Measurements from ENCODE around the gene NECTIN1. TPM values are rescaled to one million over a fixed set of nuclear protein-coding genes. Genes with fewer than 3 reads are reported as not detected.

NECTIN1 gene
- total and polyA plus RNA-seq, 2 experiments from 2014 or later: 1.0 to 5.2 TPM

DNA sequence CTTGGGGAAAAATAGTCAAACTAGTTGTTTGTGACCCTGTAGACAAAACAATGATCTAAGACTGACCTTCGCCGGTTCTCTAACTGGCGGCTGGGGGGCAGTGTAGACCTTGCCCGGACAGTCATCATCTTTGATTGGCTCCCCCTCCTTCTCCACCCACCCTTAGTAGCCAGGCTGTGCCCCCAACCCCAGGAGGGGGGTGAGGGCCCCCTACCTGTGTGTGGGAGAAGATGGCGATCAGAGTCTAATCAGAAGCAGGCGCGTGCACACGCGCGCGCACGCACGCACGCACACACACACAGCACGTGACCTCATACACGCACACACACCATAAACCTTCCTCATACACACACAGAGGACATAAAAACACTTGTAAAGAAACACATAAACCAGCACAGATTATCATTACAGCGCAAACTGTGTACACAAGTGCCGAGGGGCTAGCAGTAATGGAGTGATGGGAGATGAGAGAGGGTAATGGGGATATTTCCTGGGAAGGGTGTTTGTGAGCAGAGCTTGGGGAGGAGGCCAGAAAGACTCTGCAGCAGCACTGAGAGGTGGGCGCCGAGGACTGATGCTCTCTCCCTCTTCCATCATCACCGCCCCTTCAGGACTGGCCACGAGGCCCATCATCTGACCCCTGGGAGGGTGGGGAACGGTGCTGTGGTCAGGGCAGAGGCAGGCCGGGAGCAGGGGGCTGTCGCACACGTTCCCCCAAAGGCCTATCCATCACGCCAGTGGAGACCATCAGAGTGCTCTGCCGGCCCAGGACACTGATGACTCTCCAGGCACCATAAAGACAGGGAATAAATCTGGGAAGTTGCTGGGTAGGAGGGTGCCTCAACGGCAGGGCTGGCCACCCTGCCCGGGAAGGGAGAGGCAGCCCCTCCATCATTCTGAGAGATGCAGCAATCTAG lies 12.2 kb downstream of the NECTIN1 start:
- Histone ChIP-seq H3K4me2 (ENCODE audit: unreplicated experiment) (no peak overlapping the region), H4K20me1 (ENCODE audit: insufficient read depth) (no peaks in the 10 kb centered on the region), H3K79me2 (ENCODE audit: insufficient read depth) (no peaks in the 10 kb centered on the region), H3K4me3 (no peak overlapping the region), H3F3A (ENCODE audit: insufficient read depth) (0 out of 2 replicates have a peak, but pooled peaks cover 4% of the 10 kb centered on the region), H3K36me3 (ENCODE audit: low read depth) (no peaks in the 10 kb centered on the region), H3K27me3 (replicated peaks; ENCODE audit: insufficient read depth) (no peaks in the 10 kb centered on the region), H3K27ac (no peak overlapping the region), H3K9me3 (ENCODE audit: low read depth) (no peaks in the 10 kb centered on the region), H3K4me1 (ENCODE audit: insufficient read depth) (0 out of 2 replicates have a peak, but pooled peaks cover 8% of the 10 kb centered on the region), H2AFZ (no peak overlapping the region), H3K9ac (no peak overlapping the region), H3K9me2 (ENCODE audit: insufficient read depth) (no peaks in the 10 kb centered on the region)
- no peak for DNase-seq
- TF ChIP-seq EZH2phosphoT487 (IDR thresholded peaks at IDR 0.05; ENCODE audit: insufficient read depth, low read depth): no peak
- TF ChIP-seq EZH2 (IDR thresholded peaks at IDR 0.05; ENCODE audit: insufficient read depth, poor library complexity, severe bottlenecking): no peak
- WGBS, 2 experiments (ENCODE audit: low coverage in 1 of 2, low lambda C conversion rate in 2 of 2, missing lambda C conversion rate in 2 of 2): 91% methylated on average over 30 of the region's 30 CpGs
- in situ Hi-C loops (cut with MboI): no loop called here

DNA sequence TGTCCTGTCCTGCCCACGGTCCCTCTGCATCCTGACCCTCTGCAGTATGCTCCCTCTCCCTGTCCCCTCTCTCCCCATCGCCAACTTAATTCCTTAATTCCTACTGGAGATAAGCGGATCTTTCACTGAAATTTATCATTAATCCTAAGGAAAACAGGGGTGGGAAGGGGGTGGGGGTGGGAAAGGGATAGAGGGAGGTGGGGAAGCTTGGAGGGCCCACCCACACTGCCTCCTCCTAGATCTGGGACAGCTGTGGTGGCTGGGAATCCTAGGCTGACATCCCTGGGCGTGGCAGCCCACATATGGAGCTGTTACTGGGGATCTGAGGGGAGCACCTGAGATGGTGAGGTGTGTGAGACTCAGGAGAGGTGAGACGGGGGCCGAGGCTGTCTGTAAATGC lies 14.4 kb downstream of the NECTIN1 start:
- no peak for DNase-seq
- H3K27ac ChIP-seq: no peak overlapping the region
- WGBS, 2 experiments (ENCODE audit: low coverage in 1 of 2, low lambda C conversion rate in 2 of 2, missing lambda C conversion rate in 2 of 2): 64 to 69% methylated on average over 6 of the region's 6 CpGs

DNA sequence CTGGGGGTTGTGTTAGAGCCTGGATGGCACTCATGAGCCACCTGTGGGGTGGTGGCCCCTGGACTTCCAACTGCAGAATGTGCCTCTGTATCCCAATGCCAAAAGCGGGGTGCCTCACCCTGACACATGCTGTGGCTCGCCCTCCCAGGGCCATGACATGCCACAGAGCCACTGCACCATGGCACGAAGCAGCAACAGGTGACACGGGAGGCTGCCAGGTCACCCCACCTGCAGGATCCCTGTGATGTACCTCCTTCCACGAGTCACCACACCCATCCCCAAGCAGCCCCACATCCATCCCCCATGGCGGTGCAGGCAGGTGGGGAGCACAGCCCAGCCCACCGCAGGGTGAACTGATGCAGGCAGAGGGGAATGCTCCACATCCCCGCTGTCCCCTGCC lies 14.8 kb downstream of the NECTIN1 start:
- no peaks in the 10 kb centered on the region for H3K27me3 ChIP-seq (replicated peaks; ENCODE audit: insufficient read depth)
- no peaks in the 10 kb centered on the region for H3K9me2 ChIP-seq (ENCODE audit: insufficient read depth)
- H3K36me3 ChIP-seq (ENCODE audit: low read depth): no peaks in the 10 kb centered on the region
- no peaks in the 10 kb centered on the region for H3K79me2 ChIP-seq (ENCODE audit: insufficient read depth)
- H2AFZ ChIP-seq: no peak overlapping the region
- H4K20me1 ChIP-seq (ENCODE audit: insufficient read depth): no peaks in the 10 kb centered on the region
- 84 to 90% methylated on average over 7 to 8 of the region's 8 CpGs for WGBS, 2 experiments (ENCODE audit: low coverage in 1 of 2, low lambda C conversion rate in 2 of 2, missing lambda C conversion rate in 2 of 2)
- in situ Hi-C loops (cut with MboI): no loop called here
- H3F3A ChIP-seq (ENCODE audit: insufficient read depth): no peaks in the 10 kb centered on the region
- no peak overlapping the region for H3K27ac ChIP-seq
- H3K4me3 ChIP-seq: no peak overlapping the region
- DNase-seq: no peak
- no peaks in the 10 kb centered on the region for H3K4me1 ChIP-seq (ENCODE audit: insufficient read depth)
- no peaks in the 10 kb centered on the region for H3K9me3 ChIP-seq (ENCODE audit: low read depth)
- no peak for TF ChIP-seq EZH2phosphoT487 (IDR thresholded peaks at IDR 0.05; ENCODE audit: insufficient read depth, low read depth)
- no peak overlapping the region for H3K4me2 ChIP-seq (ENCODE audit: unreplicated experiment)
- H3K9ac ChIP-seq: no peak overlapping the region

More for the DNA sequence above, 14.4 kb downstream of the NECTIN1 start:
- Histone ChIP-seq H2AFZ (no peak overlapping the region), H3K9ac (no peak overlapping the region), H4K20me1 (ENCODE audit: insufficient read depth) (no peaks in the 10 kb centered on the region), H3K27me3 (replicated peaks; ENCODE audit: insufficient read depth) (no peaks in the 10 kb centered on the region), H3K4me2 (ENCODE audit: unreplicated experiment) (no peak overlapping the region), H3K4me1 (ENCODE audit: insufficient read depth) (no peaks in the 10 kb centered on the region), H3K4me3 (no peak overlapping the region), H3K9me2 (ENCODE audit: insufficient read depth) (no peaks in the 10 kb centered on the region), H3K9me3 (ENCODE audit: low read depth) (no peaks in the 10 kb centered on the region), H3F3A (ENCODE audit: insufficient read depth) (no peaks in the 10 kb centered on the region), H3K79me2 (ENCODE audit: insufficient read depth) (no peaks in the 10 kb centered on the region), H3K36me3 (ENCODE audit: low read depth) (no peaks in the 10 kb centered on the region)
- in situ Hi-C loops (cut with MboI): no loop called here
- TF ChIP-seq EZH2 (IDR thresholded peaks at IDR 0.05; ENCODE audit: insufficient read depth, poor library complexity, severe bottlenecking) (no peak), EZH2phosphoT487 (IDR thresholded peaks at IDR 0.05; ENCODE audit: insufficient read depth, low read depth) (no peak)

DNA sequence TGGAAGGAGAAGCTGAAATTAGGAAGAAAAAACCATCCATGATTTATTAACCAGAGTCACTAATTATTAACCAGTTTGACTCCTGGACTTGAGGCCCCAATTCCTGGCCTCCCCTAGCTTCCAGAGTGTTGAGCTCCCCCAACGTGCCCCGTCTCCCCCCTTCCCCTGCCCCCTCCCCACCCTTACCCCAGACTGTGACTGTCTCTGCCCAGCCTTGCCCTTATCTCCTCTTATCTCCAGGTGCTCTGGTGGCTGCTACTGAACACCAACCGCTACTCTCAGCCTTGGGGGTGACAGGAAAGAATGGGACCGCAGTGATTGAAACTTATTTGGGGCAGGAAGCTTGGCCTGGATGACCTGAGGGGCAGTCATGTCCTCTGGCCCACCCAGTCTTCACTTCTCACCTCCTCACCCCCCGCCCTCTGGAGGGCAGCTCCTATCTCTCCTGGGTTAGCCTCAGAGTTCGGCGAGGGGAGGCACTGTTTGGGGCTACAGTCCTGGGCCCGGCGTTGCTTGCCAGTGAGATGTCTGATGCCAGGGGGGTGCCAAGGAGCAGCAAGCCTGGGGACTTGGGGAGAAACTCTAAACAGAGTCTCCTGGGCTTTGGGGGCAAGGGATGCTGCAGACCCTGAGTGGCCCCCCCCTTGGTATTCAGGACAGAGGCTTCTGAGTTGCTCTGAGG lies 15.5 kb downstream of the NECTIN1 start:
- DNase-seq: no peak
- no peak for TF ChIP-seq EZH2phosphoT487 (IDR thresholded peaks at IDR 0.05; ENCODE audit: insufficient read depth, low read depth)
- 72 to 75% methylated on average over 6 to 9 of the region's 9 CpGs for whole genome bisulfite sequencing, 2 experiments (ENCODE audit: low coverage in 1 of 2, low lambda C conversion rate in 2 of 2, missing lambda C conversion rate in 2 of 2)
- no peaks in the 10 kb centered on the region for H3K9me2 ChIP-seq (ENCODE audit: insufficient read depth)
- no peak overlapping the region for H3K27ac ChIP-seq
- H3K4me1 ChIP-seq (ENCODE audit: insufficient read depth): no peaks in the 10 kb centered on the region
- H3K79me2 ChIP-seq (ENCODE audit: insufficient read depth): no peaks in the 10 kb centered on the region
- H3K9ac ChIP-seq: no peak overlapping the region
- no peak overlapping the region for H2AFZ ChIP-seq
- no peak overlapping the region for H3K4me3 ChIP-seq
- no peak overlapping the region for H3K4me2 ChIP-seq (ENCODE audit: unreplicated experiment)
- no peaks in the 10 kb centered on the region for H4K20me1 ChIP-seq (ENCODE audit: insufficient read depth)
- H3K9me3 ChIP-seq (ENCODE audit: low read depth): no peaks in the 10 kb centered on the region
- H3K27me3 ChIP-seq (replicated peaks; ENCODE audit: insufficient read depth): no peaks in the 10 kb centered on the region
- in situ Hi-C loops (cut with MboI): no loop called here
- H3K36me3 ChIP-seq (ENCODE audit: low read depth): no peaks in the 10 kb centered on the region
- H3F3A ChIP-seq (ENCODE audit: insufficient read depth): no peaks in the 10 kb centered on the region
